ENCODE data around the gene UNC119B.
"Not testable (repeated sequence)": the region's sequence is repeated elsewhere in the genome, so short reads cannot be mapped to it uniquely, and the experiment has no call there.

Gene UNC119B

DNA sequence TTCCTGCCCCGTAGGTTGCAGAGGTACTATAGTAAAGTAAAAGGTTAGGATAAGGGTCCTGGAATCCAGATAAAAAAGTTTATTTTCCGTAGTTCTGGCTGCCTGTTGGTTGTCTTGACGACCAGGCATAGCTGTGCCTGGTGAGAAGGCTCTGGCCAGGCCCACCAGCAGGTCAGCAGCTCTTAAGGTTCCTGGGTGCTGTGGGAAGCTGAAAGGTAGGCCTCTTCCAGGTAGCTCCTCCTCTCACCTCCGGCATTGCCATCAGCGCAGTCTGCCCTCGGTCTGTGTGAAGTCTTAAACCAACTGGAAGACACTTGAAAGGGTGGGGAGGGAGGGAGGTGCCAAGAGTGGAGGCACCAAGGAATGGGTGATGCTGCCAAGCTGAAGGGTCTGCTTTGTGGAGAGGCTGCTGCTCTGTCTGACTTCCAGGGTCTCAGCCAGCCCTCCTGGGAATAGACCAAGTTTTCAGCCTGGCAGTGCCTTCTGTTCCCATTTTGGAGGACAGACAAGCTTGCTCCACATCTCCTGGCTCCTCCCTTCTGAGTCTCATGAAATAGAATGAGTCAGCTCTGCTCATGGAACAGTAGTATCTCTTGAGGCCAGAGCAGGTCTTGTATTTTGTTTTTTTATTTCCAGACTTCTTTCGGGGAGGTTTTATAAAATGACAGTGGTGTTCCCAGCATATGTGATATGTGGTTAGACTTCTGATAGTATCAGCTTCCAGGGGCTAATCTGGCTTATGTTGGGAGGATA, 10.2 kb downstream of the UNC119B start:
- no peak for DNase-seq

DNA sequence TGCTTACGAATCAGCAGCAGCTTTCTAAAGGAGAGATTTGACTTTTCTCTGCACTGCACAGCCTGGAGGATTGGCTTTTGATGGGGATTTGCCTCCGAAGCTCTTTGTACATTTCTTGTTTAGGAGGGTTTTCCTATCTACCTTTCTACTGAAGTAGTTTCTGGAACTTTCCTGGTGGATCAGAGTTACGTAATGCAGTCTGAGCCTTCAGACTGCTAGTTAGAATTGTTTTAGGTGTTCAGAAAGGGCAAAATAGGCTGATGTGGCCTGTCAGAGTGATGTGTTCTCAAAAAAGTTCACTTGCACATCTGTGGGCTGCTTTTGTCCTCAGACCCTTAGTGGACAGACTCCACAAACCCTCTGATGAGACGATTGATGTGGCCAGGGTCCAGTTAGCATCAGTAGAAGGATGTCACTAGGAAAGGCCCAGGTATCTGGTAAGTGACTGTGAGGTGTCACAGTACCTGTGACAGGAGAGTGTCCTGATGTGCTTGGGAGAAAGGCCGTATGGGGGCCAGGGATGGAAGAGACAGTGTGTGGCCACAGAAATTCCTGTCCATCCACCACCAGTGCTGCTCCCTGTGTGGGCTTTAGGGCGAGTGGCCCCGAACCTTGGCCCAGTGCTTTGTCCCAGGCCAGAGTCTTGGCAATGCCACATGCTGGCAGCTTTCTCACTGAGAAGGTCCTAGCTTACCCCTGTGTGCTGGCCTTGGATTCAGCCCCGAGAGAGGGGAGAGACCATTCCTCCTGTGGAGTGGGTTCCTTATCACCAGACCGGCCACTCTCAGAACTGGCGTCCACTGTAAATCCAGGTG, 10.9 kb downstream of the UNC119B start:
- no peak for DNase-seq

DNA sequence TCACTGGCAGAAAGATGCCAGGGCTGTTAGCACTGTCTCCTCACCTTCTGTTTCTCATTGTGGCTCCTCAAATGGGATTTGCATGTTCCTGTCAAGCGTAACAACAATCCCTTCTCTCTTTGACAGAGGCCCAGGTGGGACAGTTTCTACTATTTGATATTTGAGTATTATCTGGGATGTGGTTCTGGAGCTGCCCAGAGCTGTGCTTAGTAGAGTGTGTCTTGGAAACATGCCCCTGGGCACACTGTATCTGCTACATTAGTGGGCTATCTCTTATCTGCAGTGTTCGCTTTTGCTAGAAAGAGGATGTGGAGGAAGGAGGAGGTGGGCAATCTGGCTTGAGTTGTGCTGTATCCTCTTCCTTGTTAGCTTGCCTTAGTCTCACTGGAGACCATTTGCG, 11.6 kb downstream of the UNC119B start:
- DNase-seq: no peak

DNA sequence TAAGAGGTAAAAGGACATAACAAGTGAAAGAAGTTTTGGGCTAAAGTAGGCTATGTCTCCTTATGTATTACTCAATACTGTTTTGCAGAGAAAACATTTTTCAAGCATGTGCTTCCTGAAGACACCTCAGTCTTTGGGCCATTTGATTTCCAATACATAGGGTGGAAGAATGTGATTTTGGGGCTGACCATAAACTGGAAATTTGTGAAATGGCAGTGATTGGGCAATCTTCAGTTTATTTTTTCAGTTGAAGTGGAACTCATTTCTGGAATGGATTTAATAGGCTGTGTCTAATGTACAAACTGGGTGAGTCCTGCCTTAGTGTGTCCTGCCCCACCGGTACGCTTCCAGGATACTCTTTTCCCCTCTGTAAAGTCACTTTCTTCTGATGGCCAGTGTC, 12.5 kb downstream of the UNC119B start:
- DNase-seq: no peak

DNA sequence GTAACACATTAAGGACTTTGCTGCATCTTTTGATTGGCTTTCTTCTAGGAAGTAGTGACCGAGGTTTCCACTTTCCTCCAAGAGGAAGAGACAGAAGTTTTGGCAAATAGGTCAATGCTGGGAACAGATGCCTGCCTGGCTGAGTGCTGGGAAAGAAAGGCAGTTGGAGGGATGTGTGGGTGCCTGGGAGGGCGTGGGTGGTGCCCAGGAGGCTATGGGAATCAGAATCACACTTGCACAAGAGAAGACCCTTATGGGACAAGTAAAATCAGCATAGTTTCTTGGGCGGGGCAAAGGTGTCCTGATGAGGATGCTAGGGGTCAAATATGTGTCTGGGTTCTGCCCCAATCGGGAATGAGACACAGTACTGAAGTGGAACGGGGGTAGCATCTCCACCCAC, 14.5 kb downstream of the UNC119B start:
- no peak for DNase-seq

DNA sequence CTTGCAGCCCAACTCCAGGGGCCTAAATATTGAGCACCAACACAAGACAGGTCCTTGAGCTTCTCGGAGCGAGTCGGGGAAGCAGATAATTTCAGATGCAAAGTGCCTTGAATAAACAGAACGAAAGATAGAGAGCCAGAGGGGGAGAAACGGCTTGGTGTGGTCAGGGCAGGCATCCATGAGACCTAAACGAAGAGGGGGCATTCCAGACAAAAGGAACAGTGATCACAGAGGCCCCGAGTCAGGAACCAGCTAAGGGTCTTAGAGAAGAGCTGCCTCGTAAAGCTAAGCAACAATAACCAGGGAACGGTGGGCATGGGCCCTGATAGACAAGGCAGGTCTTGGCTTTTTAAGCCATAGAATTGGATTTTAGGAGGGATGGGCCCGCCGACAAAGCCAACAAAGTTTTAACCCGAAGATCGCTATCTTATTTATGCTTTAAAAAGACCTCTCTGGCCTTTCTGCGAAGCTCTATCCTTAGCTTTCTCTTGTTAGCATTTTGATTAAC, 14.9 kb downstream of the UNC119B start:
- DNase-seq: no peak

DNA sequence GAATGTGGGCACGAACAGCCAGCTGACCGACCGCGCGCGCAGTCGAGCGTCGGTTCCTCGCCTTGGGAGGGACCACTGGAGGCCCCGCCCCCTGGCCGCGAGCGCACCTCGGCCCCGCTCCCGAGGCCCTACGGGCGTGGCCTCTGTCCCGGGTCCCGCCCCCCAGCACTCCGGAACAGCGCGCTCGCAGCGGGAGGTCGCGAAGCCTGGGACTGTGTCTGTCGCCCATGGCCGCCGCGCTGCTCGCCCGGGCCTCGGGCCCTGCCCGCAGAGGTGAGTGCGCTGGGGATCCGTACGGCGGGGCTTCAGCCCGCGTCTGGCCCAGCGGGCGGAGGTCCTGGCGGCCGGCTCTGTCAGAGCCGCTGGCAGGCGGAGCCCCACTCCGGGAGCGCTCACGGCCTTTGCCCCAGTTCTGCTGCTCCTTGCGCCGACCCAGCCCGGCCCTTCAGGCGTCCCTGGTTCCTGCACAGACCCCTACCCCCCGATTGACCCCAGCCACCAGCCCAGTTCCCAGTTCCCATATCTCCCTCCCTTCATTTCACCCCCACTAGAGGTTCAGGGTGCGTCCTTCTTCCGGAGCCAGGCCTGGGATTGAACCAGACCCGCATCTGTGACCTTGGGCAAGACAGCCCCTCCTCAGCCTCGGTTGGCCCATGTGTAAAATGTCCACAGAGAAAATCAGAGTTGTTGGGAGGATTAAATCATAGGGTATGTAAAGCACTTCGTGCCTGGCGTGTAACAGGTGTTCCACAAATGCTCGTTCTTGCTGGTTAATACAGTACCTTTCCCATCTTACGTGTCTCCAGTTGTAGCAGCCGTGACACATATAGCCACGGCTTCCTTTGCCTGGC, 15.6 kb downstream of the UNC119B start, which contains the start of gene ACADS:
ACADS (plus strand) TSS at position 168 of the 851 bp plus-strand sequence; CDS start at position 228, 60 bp downstream.
- DNase-seq: peak; percentile 88

DNA sequence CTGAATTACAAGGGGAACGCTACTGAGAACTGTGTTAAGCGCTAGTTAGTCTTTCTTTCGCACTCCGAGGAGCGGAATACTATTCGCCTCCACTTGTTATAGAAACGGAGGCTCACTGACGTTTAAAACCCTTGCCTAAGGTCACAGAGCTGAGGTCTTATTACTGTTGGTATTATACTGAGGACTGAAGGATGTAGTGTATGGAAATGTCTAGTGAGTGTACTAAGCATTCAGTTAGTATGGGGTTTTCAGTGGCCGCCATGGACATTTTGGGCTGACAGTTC, 16.2 kb downstream of the UNC119B start:
- DNase-seq: no peak

DNA sequence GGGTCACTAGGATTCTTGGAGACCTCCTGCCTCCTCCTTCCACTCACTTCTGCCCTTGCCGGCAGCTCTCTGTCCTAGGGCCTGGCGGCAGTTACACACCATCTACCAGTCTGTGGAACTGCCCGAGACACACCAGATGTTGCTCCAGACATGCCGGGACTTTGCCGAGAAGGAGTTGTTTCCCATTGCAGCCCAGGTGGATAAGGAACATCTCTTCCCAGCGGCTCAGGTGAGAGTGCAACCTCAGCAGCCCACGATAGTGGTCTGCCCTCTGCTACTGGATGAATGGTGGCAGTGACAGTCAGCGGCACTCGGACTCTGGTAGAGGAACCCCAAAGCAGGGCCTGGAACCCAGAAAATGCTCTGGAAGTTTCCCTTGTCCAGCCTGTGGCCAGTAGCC, 16.7 kb downstream of the UNC119B start:
- no peak for DNase-seq

DNA sequence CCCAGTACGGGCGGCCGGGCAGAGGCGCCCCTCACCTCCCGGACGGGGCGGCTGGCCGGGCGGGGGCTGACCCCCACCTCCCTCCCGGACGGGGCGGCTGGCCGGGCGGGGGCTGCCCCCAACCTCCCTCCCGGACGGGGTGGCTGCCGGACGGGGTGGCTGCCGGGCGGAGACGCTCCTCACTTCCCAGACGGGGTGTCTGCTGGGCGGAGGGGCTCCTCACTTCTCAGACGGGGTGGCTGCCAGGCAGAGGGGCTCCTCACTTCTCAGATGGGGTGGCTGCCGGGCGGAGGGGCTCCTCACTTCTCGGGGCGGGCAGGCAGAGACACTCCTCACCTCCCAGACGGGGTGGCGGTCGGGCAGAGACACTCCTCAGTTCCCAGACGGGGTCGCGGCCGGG, 21.9 kb downstream of the UNC119B start:
- DNase-seq: not testable (repeated sequence)

DNA sequence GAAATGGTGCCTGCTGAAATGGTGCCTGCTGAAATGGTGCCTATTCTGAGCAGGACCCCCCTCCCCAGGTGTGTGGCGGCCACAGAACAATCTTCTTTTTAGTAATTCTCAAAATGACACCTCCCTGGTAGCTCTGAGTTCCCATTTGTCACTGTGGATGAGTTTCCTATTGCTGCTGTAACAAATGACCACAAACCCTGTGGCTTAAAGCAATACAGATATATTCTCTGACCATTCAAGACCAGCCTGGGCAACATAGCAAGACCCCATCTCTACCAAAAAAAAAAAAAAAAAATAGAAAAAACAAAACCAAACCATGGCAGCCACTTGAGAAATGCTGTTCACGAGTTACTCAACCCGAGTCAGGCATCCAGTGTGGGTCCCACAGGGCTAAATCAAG, 23.3 kb downstream of the UNC119B start:
- no peak for DNase-seq

DNA sequence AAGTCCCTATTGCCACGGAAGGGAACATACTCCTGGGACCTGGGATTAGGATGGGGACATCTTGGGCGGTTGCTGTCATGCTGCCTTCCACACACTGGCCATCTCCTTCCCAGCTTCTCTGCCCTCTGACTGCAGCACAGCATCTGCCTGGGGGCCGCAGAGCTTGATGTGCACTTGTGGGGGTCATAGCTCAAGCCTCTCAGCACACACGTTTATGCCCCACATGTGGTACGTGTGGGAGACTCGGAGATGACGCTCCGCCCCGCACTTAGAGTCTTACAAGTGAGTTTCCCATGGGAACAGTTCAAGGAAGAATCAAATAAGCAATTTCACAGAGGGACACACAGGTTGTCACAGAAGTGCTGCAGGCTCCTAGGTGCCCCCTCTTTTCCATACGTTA, 24.0 kb downstream of the UNC119B start:
- DNase-seq: no peak

DNA sequence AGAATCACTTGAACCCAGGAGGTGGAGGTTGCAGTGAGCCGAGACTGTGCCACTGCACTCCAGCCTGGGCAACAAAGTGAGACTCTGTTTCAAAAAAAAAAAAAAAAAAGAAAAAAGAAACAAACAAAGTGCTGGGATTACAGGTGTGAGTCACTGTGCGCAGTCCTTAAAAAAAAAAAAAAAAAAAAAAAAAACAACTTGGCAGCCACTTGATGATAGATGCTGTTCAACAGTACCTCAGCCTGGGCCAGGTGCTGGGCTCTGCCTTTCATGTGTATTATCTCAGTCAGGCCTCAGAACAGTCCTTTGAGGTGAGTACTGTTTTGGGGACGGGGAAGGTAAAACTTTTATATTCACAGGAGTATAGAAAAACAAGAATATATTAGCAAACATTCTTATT, 24.9 kb downstream of the UNC119B start:
- DNase-seq: no peak

DNA sequence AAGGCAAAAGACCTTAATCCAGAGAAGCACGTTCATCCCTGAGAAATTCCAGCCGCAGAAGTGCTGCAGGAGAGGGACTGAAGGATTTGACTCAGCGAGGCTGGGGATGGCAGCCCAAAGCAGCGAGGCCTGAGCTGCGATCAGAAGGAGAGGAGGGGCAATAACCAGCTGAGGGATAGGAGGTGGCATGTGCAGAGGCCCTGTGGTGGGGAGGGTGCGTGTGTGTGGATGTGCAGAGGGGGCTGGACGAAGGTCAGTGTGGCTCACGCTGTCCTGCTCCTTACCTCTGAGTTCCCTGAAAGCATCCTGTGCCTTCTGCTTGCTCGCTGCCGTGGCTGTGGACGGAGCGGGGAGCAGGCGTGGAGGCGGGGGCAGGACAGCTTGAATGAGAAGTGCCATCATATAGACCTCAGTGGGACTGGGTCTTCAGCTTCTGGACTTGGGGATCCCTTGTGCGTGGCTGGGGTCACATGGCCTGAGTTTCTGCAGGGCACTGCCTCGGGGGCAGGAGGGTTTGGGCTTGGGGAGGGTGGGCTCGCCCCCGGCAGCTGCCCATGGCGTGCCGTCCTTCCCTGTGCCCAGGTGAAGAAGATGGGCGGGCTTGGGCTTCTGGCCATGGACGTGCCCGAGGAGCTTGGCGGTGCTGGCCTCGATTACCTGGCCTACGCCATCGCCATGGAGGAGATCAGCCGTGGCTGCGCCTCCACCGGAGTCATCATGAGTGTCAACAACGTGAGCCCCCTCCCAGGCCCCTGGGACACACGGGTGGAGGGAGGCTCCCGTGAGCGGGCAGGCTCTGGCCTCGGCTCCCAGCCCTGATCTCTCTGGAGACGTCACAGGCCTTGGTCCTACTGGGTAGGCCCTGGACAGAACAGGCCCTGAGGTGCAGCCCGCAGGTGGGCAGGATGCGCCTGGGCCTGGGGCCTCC, 26.4 kb downstream of the UNC119B start:
- DNase-seq: no peak

DNA sequence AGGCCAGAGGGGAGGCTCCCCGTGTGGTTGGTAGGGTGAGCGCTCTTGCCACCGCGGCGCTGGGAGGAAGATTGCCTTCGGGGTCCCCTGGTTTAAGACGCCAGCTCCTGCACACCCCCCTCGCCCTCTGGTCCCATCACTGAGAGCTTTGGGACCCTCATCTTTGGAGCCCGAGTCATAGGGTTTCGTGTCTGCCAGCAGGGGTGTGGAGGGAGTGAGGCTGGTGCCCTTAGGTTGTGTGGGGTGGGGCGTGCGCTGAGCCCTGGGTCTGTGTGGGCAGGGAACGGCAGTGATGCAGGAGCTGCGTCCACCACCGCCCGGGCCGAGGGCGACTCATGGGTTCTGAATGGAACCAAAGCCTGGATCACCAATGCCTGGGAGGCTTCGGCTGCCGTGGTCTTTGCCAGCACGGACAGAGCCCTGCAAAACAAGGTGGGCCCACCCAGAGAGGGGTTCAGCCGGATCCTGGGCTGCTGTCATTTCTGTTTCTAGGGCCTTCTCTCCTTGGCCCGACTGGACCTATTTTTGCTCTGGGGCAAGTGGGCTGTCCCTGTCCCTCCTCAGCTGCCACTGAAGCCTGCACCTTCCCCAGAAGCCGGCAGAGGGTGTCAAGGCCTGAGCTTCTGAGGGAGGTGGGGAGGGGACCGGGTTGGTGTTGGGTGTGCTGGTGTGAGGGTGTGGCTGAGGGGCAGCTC, 27.4 kb downstream of the UNC119B start:
- no peak for DNase-seq

DNA sequence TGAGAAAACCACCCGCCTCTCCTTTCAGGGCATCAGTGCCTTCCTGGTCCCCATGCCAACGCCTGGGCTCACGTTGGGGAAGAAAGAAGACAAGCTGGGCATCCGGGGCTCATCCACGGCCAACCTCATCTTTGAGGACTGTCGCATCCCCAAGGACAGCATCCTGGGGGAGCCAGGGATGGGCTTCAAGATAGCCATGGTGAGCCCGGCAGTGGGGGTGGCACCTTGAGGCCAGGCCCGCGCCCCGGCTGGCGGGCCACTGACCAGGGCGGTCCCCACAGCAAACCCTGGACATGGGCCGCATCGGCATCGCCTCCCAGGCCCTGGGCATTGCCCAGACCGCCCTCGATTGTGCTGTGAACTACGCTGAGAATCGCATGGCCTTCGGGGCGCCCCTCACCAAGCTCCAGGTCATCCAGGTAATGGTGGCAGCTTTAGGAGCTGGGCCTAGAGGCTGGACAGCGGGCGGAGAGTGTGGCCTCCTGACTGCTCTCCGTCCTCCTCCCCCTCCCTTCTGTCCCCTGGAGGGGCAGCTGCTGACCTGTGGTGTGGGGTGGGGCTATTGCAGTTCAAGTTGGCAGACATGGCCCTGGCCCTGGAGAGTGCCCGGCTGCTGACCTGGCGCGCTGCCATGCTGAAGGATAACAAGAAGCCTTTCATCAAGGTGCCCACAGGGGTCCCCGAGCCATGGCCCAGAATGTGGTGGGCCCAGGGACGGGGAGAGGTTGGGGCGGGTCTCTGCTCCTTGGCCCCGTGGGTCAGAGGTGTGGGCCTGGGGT, 28.2 kb downstream of the UNC119B start:
- DNase-seq: no peak

DNA sequence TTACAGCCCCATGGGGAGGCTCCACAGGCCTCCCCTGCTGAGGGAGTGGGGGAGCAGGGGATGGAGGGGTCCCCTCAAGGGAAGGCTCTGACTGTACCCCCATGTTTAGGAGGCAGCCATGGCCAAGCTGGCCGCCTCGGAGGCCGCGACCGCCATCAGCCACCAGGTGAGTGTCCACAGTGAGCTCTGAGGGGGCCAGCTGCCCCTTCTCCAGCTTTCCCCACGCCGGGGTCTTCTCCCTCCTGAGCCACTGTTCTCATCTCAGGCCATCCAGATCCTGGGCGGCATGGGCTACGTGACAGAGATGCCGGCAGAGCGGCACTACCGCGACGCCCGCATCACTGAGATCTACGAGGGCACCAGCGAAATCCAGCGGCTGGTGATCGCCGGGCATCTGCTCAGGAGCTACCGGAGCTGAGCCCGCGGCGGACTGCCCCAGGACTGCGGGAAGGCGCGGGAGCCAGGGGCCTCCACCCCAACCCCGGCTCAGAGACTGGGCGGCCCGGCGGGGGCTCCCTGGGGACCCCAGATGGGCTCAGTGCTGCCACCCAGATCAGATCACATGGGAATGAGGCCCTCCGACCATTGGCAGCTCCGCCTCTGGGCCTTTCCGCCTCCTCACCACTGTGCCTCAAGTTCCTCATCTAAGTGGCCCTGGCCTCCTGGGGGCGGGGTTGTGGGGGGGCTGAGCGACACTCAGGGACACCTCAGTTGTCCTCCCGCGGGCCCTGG, 28.9 kb downstream of the UNC119B start:
- no peak for DNase-seq

DNA sequence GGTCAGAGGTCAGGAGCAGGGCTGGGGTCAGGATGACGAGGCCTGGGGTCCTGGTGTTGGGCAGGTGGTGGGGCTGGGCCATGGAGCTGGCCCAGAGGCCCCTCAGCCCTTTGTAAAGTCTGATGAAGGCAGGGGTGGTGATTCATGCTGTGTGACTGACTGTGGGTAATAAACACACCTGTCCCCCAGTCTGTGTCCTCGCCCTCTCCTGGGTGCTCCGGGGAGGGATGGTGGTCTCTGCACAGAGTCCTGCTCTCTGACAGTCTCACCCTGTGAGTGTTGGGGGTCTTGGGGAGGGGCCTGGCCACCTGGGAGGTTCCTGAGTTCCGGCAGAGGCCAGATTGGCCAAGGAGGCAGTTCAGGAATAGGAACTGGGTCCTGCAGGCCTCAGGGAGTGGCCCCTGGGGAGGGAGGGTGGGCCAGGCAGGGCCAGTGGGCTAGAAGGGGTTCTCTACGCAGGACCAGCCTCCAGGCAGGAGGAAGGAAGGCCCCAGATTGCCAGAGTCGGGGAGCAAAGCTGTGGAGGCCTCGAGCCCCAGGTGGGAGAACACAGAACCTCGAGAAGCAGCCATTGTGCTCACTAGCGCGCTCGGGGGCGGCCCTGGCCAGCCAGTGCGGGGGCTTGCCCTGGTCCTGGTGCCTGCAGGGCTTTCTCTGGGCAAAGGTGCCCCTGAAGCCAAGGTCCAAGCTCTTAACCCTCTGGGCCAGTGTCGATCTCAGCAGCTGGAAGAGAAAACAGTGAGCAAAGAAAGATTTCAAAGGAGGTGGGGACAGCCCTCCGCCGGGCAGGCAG, 29.8 kb downstream of the UNC119B start:
- DNase-seq: no peak

DNA sequence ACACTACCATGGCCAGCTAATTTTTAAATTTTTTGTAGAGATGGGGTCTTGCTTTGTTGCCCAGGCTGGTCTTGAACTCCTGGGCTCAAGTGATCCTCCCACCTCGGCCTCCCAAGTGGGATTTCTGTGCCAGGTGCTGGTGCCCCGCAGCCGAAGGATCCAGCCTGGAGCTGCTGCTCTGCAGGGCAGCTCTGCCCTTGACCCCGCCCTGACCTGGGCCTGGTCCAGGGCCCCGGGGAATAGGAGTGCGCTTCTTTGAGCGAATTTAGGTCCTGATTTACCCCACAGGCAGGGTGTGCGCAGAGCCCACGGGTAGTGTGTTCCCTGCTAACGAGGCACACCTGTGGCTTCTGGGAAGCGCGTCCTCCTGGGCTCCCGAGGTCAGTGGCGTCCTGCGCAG, 30.6 kb downstream of the UNC119B start:
- DNase-seq: no peak
